HG03039 (cell line): Measurements from ENCODE around the gene ANXA5.
"Not testable (repeated sequence)": the region's sequence is repeated elsewhere in the genome, so short reads cannot be mapped to it uniquely, and the experiment has no call there.

Source experiments
- ATAC-seq: cut with Tn5 transposase; IDR thresholded peaks from one replicate; pipeline ENCODE4 v1.9.1; 2021; ENCODE audit warnings: mild to moderate bottlenecking, moderate library complexity; ENCODE audit not compliant: unreplicated experiment

The ANXA5 gene

DNA sequence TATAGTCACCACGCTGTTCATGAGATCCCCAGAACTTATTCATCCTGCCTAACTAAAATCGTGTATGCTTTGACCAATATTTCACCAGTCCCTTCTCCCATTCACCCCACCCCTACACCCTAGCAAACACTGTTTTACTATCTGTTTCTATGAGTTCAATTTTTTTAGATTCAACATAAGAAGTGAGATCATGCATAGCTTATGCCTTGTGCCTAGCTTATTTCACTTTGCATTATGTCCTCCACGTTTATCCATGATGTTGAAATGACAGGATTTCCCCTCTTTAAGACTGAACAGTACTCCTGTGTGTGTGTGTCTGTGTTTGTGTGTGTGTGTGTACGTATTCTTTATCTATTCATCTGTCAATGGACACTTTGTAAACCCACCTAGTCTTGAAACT, 16.8 kb downstream of the ANXA5 start:
- ATAC-seq: no peak

- no peak for ATAC-seq
Measured at GRCh38 chr4:121679267-121679666, 17.5 kb downstream of the ANXA5 start.

- ATAC-seq: no peak
Measured at GRCh38 chr4:121677524-121677923, 19.3 kb downstream of the ANXA5 start.

- no peak for ATAC-seq
Measured at GRCh38 chr4:121676345-121677075, 20.3 kb downstream of the ANXA5 start.

DNA sequence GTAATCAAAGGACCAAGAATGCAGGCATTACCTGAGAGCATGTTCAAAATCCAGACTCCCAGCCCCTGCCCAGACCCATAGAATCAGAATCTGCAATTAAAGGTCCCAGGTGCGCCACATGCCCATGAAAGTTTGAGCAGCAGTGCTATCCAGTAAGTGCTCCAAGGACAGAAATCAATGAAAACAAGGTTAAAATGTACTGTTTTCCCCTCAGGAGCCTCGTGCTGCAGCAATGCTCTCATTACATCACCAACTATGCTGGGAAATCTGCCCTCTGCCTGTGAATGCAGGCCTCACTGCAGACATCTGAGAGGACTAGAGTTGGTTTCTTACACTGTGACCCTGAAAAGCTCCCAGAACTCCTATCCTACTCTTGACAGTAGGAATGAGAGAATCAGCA, 21.1 kb downstream of the ANXA5 start:
- no peak for ATAC-seq

DNA sequence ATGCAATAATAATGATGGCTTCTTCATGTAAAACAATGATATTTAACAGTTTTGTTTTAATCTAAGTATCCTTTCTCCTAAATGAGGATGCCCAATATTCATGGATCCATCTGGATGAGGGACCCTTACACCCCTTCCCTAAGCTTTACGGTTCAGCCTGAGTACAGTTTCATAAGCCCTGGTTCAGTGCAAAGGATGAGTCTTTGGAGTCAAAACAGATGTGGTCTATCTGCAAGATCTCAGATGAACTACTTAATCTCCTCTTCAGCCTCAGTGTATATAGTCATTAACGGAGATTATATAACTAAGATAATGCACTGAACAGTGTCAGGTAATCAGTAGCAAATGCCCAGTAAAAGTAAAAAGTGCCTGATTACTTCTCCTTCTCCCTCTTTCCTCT, 22.1 kb downstream of the ANXA5 start:
- no peak for ATAC-seq

DNA sequence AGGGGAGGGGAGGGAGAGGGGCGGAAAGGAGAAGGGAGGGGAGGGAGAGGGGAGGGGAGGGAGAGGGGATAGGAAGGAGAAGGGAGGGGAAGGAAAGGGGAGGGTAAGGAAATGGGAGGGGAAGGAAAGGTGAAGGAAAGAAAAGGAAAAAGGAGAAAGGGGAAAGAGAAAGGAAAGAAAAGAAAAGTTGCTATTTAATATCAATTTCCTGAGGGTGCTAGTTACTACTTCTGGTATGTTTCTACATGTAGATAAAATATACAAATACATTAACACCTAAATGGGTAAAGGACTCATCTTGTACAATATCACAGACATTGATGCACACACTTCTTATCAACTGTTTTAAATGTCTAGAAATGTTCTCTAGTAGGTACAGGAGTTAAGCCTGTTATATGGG, 22.6 kb downstream of the ANXA5 start:
- no peak for ATAC-seq

DNA sequence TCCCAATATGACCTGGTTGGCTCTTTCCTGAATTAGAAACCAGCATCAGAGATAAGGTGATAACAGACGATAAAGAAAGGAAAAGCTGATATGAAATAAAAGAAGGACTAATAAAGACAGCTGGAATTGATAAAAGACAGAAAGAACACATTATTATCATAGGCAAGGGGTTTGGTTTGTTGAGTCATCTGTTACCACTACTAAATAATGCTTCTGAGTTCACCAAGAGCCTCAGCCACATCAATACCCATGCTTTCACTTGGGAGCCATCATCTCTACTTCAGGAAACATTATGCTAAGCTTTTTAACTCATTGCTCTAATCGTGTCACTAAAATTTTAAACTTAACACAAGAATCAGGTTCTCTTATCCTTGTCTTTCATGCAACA, 27.6 kb downstream of the ANXA5 start:
- ATAC-seq: no peak

DNA sequence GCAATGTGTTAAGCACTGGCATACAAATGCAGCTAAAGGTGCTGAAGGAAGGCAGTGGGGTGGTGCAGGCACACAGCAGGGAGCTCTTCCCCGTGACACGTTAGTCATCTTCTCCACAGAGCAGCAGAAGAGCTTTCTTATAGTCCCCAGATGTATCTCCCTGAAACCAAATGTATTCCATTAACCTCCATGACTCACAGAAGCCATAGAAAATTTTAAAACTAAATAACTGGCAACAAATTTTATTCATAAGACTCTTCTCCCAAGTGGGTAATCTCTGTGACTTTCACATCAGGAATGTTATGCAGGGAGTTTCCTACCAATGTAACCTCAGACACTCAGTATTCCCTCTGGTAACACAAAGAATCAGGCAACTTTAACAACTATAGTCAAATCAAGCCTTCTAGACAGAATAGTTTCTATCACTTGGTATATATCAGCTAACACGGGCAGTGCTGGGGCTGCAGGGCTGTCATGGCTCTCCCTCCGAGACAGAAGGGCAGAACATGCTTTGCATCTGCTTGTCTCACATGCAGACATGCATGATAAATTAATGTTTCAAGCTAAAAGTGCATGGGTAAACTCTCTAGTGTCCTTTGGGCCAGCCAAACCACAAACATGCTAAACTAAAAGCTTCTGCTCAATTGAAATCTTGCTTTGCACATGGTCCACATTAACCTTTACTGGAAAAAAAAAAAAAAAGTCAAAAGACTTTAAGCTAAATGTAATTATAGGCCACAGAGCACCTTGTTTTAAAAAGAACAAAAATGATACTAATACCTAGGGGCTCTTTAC, 28.2 kb downstream of the ANXA5 start:
- ATAC-seq: no peak

DNA sequence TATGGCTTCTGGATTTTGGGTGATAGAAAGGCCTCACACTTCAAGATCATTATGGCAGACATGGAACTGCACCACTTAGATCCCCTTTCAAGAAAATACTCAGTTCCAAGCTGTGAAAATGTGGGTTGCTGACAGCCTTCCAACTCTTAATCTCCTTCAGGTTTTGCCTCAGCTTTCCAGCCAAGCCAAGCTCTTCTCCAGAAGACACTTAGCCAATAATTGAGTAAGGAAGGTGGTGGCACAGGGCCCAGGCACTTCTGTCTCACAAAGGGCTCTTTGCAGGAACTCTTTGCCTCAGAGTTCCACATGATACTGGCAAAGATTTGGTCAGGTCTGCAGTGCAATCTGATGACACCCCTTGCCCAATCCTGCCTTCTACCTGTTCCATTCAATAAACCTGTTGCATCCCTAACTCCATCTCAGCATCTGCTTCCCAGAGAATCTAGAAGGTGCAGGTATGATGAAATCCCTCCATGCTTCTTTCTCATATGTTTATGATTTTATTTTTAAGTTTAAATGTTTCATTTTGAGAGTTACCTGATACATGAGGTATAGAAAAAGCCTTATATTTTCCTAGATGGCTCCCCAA, 30.6 kb downstream of the ANXA5 start:
- no peak for ATAC-seq

- no peak for ATAC-seq
Measured at GRCh38 chr4:121665371-121665770, 31.4 kb downstream of the ANXA5 start.

DNA sequence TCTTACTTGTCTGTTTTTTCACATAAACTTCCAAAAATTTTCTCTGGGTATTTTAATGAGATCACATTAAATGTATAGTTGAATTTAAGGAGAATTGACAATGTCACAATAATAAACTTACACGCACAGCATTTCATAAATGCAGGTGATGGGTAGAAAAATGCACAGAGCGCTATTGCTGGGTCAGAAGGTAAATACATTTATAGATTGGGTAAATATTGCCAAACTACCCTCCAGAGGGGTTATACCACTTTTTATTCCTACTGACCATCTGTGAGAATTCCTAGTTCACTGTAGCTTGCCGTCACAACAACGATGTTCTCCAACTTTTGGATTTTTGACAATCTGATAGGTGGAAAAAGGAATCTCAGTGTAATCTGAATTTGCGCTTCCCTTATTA, 34.6 kb downstream of the ANXA5 start:
- ATAC-seq: no peak

DNA sequence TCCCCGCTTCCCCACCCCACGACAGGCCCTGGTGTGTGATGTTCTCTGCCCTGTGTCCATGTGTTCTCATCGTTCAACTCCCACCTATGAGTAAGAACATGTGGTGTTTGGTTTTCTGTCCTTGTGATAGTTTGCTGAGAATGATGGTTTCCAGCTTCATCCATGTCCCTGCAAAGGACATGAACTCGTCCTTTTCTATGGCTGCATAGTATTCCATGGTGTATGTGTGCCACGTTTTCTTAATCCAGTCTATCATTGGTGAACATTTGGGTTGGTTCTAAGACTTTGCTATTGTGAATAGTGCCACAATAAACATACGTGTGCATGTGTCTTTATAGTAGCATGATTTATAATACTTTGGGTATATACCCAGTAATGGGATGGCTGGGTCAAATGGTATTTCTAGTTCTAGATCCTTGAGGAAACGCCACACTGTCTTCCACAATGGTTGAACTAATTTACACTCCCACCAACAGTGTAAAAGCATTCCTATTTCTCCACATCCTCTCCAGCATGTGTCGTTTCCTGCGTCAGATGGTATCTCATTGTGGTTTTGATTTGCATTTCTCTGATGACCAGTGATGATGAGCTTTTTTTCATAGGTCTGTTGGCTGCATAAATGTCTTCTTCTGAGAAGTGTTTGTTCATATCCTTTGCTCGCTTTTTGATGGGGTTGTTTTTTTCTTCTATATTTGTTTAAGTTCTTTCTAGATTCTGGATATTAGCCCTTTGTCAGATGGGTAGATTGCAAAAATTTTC, 36.4 kb downstream of the ANXA5 start:
- ATAC-seq: not testable (repeated sequence)

DNA sequence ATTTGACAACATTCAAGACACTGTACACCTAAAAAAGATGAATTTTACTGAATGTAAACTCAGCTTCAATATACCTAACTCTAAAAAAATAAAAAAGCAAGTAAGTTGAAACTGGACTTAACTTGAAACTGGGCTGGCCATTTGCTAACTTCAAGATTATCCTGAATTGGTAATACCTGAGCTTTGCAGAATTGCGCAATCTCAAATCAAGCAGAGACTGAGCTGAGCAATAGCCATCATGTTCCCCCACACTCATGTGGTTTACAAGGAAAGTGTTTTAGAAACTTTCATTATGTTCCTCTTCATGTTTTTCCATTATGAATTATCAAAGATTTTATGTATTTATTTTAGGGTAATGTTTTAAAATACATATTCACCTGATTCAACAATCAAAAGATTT, 38.7 kb downstream of the ANXA5 start:
- ATAC-seq: no peak

GRCh38 chr4:121656269-121656641, 40.5 kb downstream of the ANXA5 start:
- ATAC-seq: no peak

DNA sequence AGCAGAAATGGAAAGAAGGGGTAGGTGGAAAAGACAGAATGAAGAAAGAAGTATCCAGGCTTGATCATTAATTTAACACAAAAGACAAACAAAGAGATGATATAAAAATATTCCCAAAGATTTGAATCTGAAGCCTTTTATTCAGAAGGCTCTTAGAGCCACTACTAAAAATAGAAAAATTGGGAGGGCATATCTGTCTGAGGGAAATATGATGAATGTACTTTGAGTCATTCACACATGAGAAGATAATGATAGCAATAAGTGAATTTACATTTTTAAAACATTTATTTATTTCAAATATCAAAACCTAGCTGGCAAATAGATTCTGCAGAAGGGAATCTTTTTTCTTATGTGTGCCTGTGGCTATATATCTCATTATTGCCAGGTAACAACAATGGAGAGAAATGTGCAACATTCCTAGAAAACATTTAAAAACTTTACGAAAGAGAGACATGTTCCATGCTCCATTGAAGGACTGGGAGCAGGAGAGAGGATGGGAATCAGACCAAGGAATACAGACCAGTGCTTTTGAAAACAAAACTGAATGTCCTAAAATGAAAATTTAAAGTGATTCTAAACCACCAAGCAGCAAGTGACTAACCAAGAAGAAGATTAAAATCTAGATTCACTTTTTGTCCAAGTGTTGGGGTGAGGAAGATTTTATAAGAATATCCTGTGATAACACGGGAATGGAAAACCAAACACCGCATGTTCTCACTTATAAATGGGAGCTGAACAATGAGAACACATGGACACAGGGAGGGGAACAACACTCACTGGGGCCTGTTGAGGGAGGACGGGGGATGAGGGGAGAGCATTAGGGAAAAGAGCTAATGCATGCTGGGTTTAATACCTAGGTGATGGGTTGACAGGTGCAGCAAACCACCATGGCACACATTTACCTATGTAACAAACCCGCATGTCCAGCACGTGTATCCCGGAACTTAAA, 41.2 kb downstream of the ANXA5 start:
- no peak for ATAC-seq

- ATAC-seq: peak; percentile 90
Measured at GRCh38 chr4:121654738-121655137, 42.0 kb downstream of the ANXA5 start.

DNA sequence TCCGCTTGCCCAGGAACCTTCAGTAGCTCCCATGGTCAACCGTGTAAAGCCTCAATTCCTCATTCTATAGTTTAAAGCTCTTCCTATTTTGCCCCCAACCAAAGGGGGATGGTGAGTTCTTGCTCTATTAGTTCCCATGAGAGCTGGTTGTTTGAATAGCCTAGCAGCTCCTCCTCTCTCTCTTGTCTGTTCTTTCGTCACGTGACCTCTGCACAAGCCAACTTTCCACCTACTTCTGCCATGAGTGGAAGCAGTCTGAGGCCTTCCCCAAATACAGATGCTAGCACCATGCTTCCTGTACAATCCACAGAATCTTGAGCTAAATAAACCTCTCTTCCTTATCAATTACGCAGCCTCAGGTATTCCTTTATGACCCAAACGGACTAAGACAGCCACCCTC, 42.8 kb downstream of the ANXA5 start:
- ATAC-seq: no peak

- no peak for ATAC-seq
Measured at GRCh38 chr4:121653214-121653613, 43.6 kb downstream of the ANXA5 start.

GRCh38 chr4:121651597-121651996, 45.2 kb downstream of the ANXA5 start:
- no peak for ATAC-seq
